H1 (cell line): Measurements from ENCODE around the gene PGAP3. TPM values are rescaled to one million over a fixed set of nuclear protein-coding genes. Genes with fewer than 3 reads are reported as not detected.

Experiments
- polyA plus RNA-seq, 7 experiments: library from polyadenylated mRNA; depleted of rRNA in 3 of 7; stranded (reverse) in 5 of 7; unstranded in 2 of 7; fragments of >200 nt in 5 of 7; fragments of 200-250 nt in 2 of 7; gene quantifications; 1 replicate in 5 of 7; 2 replicates in 1 of 7; 4 replicates in 1 of 7; pipeline versions ENCODE4 v1.2.1 to v1.2.3, GENCODE V29; 2011 to 2013; ENCODE audit warnings: missing spikeins in 2 of 7, mixed read lengths in 2 of 7
- total RNA-seq: library from RNA; stranded (reverse); fragmentation: NEBNext Ultra II Directional; extraction: Animal tissue kit (Norgen Biotek cat#: 25700); gene quantifications from 2 replicates; pipeline ENCODE4 v1.2.1, GENCODE V29; 2021
- TF ChIP-seq, protein P1 (sequence below), 3 experiments: IDR thresholded peaks; 1 replicate in 2 of 3; 2 replicates in 1 of 3; pipeline versions ENCODE4 v1.5.1 to v1.6.1; 2011; ENCODE audit warnings: low read length in 3 of 3, mild to moderate bottlenecking in 3 of 3, inconsistent platforms in 2 of 3, low read depth in 1 of 3, moderate library complexity in 1 of 3; ENCODE audit not compliant: insufficient read depth in 1 of 3; ENCODE audit errors: control extremely low read depth in 1 of 3

PGAP3 gene
- total and polyA plus RNA-seq, 2 of the 8 experiments (the other 6 are each of a cell fraction or from before 2014, with no cell fraction given) = 21.0 to 30.7 TPM

DNA sequence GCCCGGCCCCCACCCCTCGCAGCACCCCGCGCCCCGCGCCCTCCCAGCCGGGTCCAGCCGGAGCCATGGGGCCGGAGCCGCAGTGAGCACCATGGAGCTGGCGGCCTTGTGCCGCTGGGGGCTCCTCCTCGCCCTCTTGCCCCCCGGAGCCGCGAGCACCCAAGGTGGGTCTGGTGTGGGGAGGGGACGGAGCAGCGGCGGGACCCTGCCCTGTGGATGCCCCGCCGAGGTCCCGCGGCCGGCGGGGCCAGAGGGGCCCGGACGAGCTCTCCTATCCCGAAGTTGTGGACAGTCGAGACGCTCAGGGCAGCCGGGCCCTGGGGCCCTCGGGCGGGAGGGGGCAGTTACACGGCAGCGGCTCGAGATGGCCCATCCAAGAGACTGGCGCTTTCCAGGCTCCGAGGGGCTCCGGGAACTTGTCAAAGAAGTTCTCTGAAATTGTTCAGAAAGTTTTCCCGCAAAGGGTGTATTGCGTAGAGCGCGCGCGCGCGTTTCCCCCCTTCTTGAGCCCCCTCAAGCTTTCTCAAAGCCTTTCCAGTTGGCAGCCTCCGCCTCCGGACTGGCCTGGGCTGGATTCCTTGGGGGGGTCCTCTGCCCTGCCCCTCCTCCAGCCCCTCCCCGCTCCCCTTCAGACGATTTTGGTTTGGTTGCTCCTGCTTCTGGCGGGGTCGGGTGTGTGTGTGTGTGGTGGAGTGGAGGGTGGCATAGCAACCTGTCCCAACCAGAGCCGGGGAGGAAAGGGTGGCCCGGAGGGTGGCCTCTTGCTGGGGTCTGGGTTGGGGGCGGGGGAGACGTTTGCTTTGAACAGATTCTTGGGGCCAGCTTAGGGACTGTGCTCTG lies 12.5 kb upstream of the PGAP3 start (continued):
- TF ChIP-seq, protein P1, sequence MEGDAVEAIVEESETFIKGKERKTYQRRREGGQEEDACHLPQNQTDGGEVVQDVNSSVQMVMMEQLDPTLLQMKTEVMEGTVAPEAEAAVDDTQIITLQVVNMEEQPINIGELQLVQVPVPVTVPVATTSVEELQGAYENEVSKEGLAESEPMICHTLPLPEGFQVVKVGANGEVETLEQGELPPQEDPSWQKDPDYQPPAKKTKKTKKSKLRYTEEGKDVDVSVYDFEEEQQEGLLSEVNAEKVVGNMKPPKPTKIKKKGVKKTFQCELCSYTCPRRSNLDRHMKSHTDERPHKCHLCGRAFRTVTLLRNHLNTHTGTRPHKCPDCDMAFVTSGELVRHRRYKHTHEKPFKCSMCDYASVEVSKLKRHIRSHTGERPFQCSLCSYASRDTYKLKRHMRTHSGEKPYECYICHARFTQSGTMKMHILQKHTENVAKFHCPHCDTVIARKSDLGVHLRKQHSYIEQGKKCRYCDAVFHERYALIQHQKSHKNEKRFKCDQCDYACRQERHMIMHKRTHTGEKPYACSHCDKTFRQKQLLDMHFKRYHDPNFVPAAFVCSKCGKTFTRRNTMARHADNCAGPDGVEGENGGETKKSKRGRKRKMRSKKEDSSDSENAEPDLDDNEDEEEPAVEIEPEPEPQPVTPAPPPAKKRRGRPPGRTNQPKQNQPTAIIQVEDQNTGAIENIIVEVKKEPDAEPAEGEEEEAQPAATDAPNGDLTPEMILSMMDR (IDR thresholded peaks at IDR 0.05; ENCODE audit: control extremely low read depth in 1 of 3, insufficient read depth in 1 of 3, low read depth in 1 of 3, low read length in 3 of 3) = no peak
- TF ChIP-seq, all 59 proteins: peak for 7
